Hematopoietic multipotent progenitor cell treated with erythropoietin and hydrocortisone succinate and interleukin-3 and kit ligand, for 15 days (in vitro differentiated cells): ENCODE data around the gene EXOC6B.
"Not testable (repeated sequence)": the region's sequence is repeated elsewhere in the genome, so short reads cannot be mapped to it uniquely, and the experiment has no call there.

Experiments
- DNase-seq: peaks from one replicate; pipeline ENCODE4 v3.0.0-alpha.2; 2015; ENCODE audit warnings: low spot score

The EXOC6B gene

DNA sequence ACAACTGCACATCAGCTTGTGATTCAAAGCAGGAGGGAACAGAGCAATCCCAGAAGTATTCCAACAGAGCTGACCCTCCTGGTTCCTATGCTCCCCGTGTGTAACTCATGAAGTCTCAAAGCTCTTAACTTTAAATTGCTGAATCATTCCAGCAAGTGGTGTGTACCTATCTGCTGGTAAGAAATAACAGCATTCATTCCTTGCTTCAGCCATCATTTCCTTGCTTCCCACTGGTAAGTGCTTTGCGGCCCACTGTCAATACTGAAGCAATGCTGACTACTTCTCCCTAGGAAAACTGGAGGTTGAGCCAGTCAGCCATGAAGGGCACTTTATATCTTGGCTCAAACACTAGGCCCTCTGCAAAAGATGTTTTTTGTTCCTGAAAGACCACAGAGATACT, 222.4 kb downstream of the EXOC6B start:
- no peak for DNase-seq

DNA sequence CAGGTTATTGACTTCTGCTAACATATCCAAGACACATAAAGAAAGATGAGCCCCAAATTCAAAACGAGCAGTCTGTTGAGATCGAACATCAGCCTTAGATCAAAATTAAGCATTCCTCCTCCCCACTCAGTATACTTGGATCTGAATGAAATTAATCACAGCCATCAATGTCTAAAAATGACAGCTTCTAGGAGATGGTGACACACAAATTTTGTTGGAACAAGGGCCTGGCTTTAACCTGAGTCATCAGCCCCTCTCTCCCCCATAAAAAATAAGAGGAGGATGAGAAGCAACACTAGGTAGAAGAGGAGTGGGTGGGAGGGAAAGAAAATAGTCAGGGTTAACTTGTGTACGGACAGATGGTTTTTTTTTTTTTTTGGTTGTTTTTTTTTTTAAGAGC, 223.1 kb downstream of the EXOC6B start:
- DNase-seq = no peak

DNA sequence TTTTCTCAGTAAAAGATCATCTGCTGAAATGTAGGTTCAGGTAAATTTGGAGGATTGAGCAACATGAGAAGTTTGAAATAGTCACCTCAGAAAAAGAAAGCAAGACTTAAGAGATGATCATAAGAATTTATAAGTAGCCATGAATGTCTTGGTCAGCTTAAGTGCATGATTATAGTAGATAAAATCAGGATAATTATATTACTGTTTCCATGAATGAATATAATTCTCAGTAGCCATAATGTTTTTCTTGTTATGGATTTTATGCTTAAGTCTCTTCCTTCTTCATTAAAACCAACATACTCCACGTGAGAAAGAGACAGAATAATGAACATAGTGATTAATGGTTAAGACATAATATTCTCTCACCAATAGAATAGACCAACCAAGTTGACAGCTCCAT, 223.7 kb downstream of the EXOC6B start:
- DNase-seq = no peak

DNA sequence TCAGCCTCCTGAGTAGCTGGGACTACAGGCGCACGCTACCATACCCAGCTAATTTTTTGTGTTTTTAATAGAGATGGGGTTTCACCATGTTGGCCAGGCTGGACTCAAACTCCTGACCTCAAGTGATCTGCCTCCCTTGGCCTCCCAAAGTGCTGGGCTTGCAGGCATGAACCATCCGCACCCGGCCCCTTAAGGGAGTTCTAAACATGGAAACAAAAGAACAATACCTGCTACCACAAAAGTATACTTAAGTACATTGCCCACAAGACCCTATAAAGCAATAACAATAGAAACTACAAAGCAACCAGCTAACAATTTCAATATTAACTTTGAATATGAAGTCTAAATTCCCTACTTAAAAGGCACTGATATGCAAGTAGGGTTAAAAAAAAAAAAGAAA, 242.0 kb downstream of the EXOC6B start:
- DNase-seq = not testable (repeated sequence)

DNA sequence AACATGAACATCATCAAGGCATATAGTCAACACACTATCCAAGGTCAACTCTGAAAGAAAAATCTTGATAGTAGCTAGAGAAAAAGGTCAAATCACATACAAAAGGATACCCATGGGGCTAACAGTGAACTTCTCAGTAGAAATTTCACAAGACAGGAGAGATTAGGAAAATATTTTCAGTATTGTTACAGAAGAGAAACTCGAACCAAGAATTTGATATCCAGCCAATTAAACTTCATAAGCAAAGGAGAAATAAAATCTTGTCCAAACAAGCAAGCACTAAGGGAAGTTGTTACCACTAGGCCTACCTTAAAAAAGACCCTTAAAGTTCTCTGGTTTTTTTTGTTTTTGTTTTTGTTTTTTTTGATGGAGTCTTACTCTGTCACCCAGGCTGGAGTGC, 242.5 kb downstream of the EXOC6B start:
- no peak for DNase-seq

DNA sequence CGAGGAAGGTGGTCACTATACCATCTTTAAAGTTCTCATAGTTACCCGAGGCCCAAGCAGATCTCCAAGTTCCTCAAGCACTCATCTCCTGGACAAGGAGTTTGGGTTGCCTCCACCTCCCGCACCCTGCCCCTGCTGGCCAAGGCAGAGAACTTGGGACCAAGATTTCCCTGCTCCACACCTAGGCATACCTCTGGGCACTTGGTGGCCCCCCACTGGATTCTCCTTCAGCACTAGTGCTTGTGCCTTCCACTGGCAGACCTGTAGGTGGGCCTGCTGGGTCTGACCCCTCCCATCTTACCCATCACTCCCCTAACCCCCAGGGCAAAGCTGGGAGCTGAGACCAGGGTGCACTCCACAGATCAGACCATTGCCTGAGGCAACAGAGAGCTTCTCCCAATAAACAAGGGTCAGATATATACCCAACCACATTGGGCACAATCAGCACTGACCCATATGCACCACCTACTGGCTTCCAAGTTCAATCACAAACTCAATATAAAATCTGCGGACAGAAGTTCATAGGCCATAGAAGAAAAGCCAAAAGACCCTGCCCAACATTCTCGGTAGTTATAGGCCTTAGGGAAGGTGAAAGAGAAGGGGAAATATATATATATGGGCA, 244.2 kb downstream of the EXOC6B start:
- no peak for DNase-seq

DNA sequence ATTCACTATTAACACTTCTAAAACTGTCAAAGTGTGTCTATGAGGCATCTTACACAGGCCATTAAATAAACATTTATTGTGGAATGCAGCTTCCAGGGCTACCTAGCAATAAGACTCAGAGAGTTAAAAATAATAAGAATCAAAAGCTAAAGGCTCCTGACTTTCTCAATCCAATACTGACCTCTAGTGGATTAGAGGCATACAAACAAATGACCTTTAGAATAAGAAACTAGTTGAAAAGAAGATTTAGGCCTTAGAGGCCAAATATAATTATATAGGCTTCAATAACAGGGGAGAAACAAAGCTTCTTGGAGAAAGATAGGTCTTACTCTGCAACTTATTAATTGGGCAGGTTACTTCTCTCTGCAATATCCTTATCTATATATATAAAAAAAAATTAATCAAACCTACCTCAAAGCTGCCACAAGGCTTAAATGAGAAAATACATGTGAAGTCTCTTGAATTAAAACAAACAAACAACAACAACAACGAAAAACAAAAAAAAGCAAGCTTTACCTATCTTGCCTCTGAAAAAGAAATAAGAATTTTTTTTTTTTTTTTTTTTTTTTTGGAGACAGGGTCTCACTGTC, 246.1 kb downstream of the EXOC6B start:
- DNase-seq = peak; percentile 83

DNA sequence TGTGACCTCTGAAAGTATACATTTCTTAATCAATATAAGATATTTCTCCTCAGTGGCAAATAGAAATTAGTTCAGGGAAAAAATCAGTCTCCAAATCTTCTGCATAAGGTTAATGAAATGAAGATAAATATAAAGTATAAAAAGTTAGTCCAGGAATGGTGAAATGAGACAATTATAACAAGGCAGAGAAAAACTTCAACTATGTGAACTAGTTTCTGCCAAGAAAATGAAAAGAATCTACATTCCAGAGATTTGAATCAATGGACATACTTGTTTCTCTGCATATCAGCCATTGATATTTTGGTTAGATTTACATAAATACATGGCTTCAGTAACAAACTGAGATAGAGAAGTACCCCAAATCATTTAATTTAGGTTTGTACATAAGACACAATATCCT, 249.0 kb downstream of the EXOC6B start:
- DNase-seq = no peak

DNA sequence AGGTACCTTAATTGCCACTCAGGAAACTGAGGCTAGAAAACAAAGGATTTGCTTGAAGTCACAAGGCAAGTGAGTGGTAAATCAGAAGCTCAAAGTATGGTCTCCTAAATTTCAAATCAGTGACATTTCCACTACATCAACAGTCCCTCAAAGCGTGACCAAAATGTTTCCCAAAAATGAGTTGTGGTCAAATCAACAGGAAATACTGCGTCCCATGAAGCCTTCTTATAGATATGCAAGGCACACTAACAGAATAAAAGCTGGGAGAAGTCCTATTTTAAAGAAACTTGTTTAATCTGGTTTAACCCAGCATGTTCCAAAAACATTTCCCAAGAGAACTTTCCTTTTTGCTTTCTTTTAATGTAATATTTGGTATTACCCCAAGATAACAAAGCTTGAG, 249.4 kb downstream of the EXOC6B start:
- no peak for DNase-seq

DNA sequence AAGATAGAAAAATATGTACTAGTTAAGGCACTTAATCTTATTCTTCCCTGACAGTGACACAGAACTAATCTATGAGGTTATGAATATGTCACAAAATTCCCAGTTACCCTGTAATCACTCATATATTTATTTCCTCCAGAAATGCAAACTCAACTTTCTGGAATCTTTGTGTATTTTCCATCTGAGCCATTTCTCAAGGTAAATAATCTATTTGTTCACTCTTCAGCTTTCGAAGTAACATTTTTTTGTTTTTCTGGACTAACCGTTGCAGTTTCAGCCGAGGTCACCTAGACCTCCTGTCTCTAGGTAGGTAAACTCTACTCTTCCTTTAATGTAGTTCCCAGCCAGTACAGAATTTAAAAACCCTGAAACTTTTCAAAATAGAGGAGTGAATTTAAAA, 250.9 kb downstream of the EXOC6B start:
- no peak for DNase-seq

DNA sequence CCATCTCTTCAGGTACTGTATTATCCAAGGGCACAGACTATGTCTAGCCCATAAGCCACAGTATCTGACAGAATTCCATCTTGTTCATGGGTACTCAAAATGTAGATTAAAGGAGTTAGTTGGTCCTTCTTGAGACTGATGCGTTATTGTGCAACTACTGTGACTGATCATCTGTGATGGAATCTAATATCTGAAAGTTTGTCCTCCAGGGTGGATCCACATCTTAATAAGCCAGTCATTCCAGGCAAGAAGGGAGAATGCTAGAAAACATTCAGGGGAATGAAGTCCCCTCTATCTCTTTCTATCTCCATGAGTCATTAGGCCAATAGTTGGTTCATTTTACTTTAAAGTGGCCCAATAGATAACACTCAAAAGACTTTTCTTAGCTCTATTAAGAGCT, 252.6 kb downstream of the EXOC6B start:
- DNase-seq = no peak

DNA sequence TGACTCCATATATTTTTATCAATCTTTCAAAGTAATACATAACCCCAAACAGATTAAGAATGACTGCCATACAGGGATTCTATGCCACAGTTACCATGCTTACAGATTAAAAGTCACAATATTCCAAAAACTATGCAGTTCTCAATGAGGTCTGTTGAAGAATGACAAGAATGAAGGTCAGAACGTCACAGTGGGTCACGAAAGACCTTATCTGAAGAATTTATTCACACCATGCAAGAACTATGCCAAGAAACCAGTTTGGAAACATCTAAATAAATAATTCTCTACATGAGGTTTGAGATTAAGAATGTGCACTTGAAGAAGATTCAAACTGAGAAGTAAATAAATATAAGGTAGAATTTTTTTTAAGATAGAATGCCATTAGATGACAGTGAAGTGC, 253.3 kb downstream of the EXOC6B start:
- no peak for DNase-seq

DNA sequence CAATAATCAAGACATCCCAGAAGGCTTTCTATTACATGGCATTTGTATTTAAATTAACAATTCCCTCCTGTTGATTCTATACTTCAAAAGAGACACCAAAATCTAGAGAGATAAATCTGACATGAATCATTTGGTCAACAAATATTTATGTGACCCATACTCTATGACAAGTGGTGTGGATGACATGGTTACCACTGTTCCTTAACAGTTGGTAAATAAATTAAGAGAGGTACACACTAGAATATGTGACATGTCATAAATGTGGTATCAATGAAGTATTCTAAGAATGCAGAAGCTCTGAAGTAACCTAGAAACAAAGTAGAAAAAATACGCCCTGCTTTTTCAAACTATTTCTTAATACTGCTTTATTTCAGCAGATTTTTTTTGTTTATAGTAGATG, 255.4 kb downstream of the EXOC6B start:
- no peak for DNase-seq

DNA sequence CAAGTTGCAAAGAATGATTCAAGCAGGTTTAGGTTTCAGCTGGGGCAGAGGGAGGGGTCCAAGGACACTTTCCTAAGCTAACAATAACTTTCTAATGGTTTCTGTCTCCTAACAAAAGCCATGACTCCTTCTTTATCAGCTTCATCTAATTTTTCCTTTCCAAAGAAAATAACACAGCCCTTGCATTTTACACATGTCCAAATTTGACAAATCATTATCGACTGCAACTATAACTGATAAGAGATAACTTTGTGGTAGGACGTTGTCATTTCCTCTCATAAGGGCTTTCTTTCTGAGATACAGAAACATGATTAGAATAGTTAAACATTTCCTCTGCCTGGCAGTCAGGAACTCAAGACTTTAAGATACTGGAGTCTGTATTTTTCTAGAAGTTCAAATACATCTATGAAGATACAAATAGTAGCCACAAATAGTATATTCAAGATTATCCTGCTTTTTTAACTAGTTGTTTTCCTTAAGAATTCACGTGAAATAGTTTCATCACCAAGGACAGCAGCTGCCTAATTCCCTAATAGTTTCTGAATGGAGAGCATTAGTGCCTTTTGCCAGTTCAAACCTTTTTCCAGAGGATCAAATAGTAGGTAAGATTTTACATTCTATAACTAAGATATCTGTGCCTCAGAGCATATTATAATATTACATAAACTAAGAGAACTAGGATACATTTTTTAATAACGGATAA, 263.2 kb downstream of the EXOC6B start:
- no peak for DNase-seq

DNA sequence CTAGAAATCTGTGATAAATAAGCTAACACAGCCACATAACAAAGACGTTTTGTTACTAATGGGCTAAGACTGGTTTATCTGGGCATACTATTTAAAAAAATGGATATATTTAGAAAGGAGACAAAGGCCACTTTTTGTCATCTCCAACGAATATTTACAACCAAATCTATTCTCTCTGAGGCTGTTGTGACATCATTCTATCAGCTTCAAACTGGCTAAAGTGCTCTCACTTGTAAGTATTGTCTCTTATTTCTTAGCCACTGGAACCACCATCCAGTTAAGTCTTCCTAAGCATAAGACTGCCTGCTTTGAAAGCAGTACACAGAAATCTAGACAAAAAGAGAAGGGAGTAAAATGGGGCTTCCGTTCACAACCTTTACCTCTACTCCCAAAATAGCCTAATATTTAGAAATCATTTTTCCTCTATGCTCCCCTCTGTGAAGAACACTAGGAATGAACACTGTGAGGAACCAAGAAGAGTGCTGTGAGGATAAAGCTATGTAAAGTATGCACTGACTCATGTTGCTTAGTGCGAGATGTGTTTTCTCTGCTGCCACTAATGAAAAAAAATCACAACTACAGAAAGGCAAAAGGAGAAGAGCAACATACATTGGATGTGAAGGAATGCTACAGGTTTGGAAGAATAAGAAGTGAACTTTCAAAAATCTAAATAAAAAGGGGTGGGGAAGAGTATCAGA, 264.1 kb downstream of the EXOC6B start:
- no peak for DNase-seq

DNA sequence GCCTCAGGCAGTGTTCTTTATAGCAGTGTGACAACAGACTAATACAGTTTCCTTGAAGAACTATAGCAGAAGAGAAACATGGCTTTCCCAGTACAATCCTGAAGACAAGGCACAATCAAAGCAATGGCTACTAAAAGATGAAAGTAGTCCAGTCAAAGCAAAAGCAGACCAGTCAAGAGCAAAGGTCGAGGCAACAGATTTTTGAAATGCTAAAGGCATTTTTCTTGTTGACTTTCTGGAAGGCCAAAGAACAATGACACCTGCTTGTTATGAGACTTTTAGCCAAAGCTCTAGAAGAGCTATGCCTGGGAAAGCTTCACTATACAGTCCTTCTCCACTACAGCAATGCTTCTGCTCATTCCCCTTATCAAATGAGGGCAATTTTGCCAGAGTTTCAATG, 269.9 kb downstream of the EXOC6B start:
- no peak for DNase-seq

DNA sequence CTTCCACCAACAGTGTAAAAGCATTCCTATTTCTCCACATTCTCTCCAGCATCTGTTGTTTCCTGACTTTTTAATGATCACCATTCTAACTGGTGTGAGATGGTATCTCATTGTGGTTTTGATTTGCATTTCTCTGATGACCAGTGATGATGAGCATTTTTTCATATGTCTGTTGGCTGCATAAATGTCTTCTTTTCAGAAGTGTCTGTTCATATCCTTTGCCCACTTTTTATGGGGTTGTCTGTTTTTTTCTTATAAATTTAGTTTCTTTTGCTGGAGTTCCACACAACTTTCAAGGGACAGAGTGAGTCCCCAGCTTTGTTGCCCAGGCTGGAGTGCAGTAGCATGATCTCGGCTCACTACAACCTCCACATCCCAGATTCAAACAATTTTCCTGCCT, 270.5 kb downstream of the EXOC6B start:
- not testable (repeated sequence) for DNase-seq

DNA sequence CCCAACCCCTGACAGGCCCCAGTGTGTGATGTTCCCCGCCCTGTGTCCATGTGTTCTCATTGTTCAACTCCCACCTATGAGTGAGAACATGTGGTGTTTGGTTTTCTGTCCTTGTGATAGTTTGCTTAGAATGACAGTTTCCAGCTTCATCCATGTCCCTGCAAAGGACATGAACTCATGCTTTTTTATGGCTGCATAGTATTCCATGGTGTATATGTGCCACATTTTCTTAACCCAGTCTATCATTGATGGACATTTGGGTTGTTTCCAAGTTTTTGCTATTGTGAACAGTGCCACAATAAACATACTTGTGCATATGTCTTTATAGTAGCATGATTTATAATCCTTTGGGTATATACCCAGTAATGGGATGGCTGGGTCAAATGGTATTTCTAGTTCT, 270.9 kb downstream of the EXOC6B start:
- DNase-seq = not testable (repeated sequence)

DNA sequence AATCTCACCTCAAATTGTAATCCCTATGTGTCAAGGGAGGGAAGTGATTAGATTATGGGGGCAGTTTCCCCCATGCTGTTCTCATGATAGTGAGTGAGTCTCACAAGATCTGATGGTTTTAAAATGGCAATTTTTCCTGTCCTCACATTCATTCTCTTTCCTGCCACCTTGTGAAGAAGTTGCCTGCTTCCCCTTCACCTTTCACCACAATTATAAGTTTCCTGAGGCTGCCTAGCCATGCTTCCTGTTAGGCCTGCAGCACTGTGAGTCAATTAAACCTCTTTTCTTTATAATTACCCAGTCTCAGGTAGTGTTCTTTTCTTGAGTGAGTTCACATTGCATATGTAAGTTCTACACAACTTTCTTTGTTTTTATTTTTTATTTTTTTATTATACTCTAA, 271.5 kb downstream of the EXOC6B start:
- DNase-seq = no peak

DNA sequence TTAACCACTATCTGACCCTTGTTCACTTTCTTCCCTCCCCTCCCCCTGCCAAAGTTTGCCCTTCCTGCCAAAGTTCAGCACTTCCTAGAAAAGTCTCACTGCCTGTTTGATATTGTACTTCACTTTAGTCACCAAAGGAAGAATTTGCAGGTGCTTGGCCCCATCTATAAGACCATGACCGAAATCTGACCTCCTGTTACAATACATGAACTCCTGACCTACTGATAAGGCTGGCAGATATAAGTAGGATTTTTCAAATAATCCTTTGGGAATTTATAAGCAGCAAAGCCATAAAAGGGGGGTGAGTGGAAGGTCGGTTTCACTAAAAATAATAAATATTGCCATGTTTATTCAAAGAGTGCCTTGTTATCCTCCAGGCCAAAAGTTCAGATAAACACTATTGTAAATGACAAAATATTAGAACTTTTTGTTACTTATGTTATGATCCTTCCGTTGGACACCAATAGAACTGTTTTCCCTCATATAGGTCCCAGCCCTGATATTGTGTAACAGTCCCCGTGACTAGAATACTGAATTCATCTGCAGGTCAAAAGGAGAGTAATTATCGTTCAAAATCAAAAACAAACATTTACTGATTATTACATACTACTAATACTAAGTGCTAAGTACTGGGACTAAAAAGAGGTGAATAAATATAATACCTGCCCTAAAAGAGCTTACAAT, 277.6 kb downstream of the EXOC6B start:
- no peak for DNase-seq

DNA sequence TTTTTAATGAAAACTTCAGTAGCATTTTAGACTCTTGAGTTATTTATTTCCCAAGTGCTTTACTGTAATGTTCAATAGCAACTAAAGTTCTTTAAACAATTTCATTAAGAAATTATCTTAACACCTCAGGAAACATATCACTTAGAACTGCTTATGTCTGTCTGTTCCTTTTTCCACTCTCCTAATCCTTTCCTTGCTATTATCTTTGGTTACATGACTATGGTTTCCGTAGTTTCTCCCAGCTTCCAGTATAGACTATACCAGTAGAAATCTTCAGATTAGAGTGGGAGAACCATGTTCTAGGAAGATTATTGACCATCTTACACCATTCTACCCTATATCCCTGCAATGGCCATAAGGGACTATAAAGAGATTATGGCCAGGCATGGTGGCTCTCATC, 280.0 kb downstream of the EXOC6B start:
- DNase-seq = no peak

DNA sequence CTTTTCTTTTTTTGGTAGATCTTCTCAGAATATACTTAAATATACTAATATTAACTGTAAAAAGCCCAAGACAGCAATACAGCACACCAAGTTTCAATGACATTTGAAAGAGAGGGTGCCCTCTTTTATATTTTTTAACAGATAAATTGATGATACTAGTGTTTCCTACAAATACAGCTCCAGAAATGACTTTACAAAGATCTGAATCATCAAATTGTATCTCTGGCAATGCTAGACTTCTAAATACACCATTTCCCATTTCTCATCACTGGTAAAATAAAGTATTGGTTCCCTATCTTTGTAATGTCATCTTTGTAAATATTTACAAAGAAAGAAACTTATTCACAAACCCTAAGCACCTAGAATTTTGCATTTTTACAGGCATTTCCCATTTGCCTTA, 281.3 kb downstream of the EXOC6B start:
- peak; percentile 43 for DNase-seq
